CD14-positive monocyte (primary cell): Measurements from ENCODE around the gene IRAG1. TPM values are rescaled to one million over a fixed set of nuclear protein-coding genes. Genes with fewer than 3 reads are reported as not detected.

Experiments
- DNase-seq, 3 donors: peaks; one replicate each; pipeline ENCODE4 v3.0.0-alpha.2; 2011 to 2022
- H2AFZ ChIP-seq: 2 replicates; pipeline ENCODE4 v1.6.0; 2012; ENCODE audit warnings: mild to moderate bottlenecking, low read depth, low read length, inconsistent platforms; ENCODE audit not compliant: insufficient read depth, poor library complexity, severe bottlenecking
- H3K27ac ChIP-seq, 2 donors: 1 replicate in 1 of 2; 2 replicates in 1 of 2; pipeline ENCODE4 v1.5.1; 2012 to 2013; ENCODE audit warnings: low read length in 2 of 2, control low read depth in 1 of 2, inconsistent platforms in 1 of 2, low read depth in 1 of 2, mild to moderate bottlenecking in 1 of 2
- H3K27me3 ChIP-seq, 2 donors: one replicate each; pipeline versions ENCODE4 v1.6.0 to v1.6.1; 2011 to 2013; ENCODE audit warnings: low read length in 2 of 2; ENCODE audit not compliant: control insufficient read depth in 2 of 2, insufficient read depth in 2 of 2
- H3K36me3 ChIP-seq, 2 donors: replicated peaks in 1 of 2; 1 replicate in 1 of 2; 2 replicates in 1 of 2; pipeline versions ENCODE4 v1.5.1 to v1.6.1; 2012 to 2013; ENCODE audit warnings: low read length in 2 of 2, control low read depth in 1 of 2, inconsistent platforms in 1 of 2, mild to moderate bottlenecking in 1 of 2; ENCODE audit not compliant: insufficient read depth in 2 of 2, control insufficient read depth in 1 of 2
- H3K4me1 ChIP-seq, 2 donors: 1 replicate in 1 of 2; 2 replicates in 1 of 2; pipeline versions ENCODE4 v1.5.1 to v1.6.1; 2012 to 2013; ENCODE audit warnings: low read length in 2 of 2, control low read depth in 1 of 2, inconsistent platforms in 1 of 2, mild to moderate bottlenecking in 1 of 2, moderate library complexity in 1 of 2; ENCODE audit not compliant: insufficient read depth in 2 of 2, control insufficient read depth in 1 of 2
- H3K4me2 ChIP-seq: replicated peaks from 2 replicates; pipeline ENCODE3; 2012; ENCODE audit warnings: low read length, moderate library complexity, mild to moderate bottlenecking; ENCODE audit not compliant: poor library complexity, severe bottlenecking; ENCODE audit errors: extremely low read depth
- H3K4me3 ChIP-seq, 3 experiments: fragments of 200-600 bp in 1 of 3; sonication (generic) in 1 of 3; replicated peaks in 1 of 3; 1 replicate in 2 of 3; 2 replicates in 1 of 3; pipeline ENCODE4 v1.5.1; 2011 to 2013; ENCODE audit warnings: low read length in 3 of 3, mild to moderate bottlenecking in 3 of 3, control low read depth in 2 of 3, low read depth in 2 of 3, inconsistent platforms in 1 of 3, moderate library complexity in 1 of 3
- H3K79me2 ChIP-seq: 2 replicates; pipeline ENCODE4 v1.6.0; 2012; ENCODE audit warnings: mild to moderate bottlenecking, control low read depth, inconsistent platforms, low read length, moderate library complexity; ENCODE audit not compliant: insufficient read depth
- H3K9ac ChIP-seq: 2 replicates; pipeline ENCODE4 v1.6.0; 2017; ENCODE audit warnings: low read length, mild to moderate bottlenecking; ENCODE audit not compliant: insufficient read depth, poor library complexity, severe bottlenecking
- H3K9me3 ChIP-seq, 2 donors: replicated peaks in 1 of 2; 1 replicate in 1 of 2; 2 replicates in 1 of 2; pipeline versions ENCODE4 v1.5.1 to v1.6.1; 2012 to 2013; ENCODE audit warnings: low read length in 2 of 2, control low read depth in 1 of 2; ENCODE audit not compliant: control insufficient read depth in 1 of 2, insufficient read depth in 1 of 2
- H4K20me1 ChIP-seq: 2 replicates; pipeline ENCODE4 v1.6.0; 2012; ENCODE audit warnings: mild to moderate bottlenecking, low read length, control low read depth, moderate library complexity; ENCODE audit not compliant: insufficient read depth
- H3K27ac Mint-ChIP-seq, 7 donors: one replicate each; pipeline ENCODE4 v1.8.0; 2020; ENCODE audit warnings: mild to moderate bottlenecking in 7 of 7, mixed read lengths in 7 of 7, moderate library complexity in 6 of 7, inconsistent platforms in 2 of 7
- H3K27me3 Mint-ChIP-seq, 3 donors: one replicate each; pipeline ENCODE4 v1.8.0; 2021 to 2022; ENCODE audit warnings: low read depth in 3 of 3, mild to moderate bottlenecking in 3 of 3, mixed read lengths in 3 of 3, moderate library complexity in 3 of 3, inconsistent platforms in 1 of 3
- H3K36me3 Mint-ChIP-seq, 2 donors: one replicate each; pipeline ENCODE4 v1.8.0; 2020; ENCODE audit warnings: mixed read lengths in 2 of 2, inconsistent platforms in 1 of 2, mild to moderate bottlenecking in 1 of 2
- H3K4me1 Mint-ChIP-seq: one replicate; pipeline ENCODE4 v1.8.0; 2020; ENCODE audit warnings: mild to moderate bottlenecking, mixed read lengths
- H3K4me3 Mint-ChIP-seq, 2 donors: one replicate each; pipeline ENCODE4 v1.8.0; 2020; ENCODE audit warnings: mild to moderate bottlenecking in 2 of 2, mixed read lengths in 2 of 2, moderate library complexity in 1 of 2
- H3K9me3 Mint-ChIP-seq, 7 donors: one replicate each; pipeline ENCODE4 v1.8.0; 2020 to 2022; ENCODE audit warnings: mixed read lengths in 7 of 7, mild to moderate bottlenecking in 6 of 7, moderate library complexity in 6 of 7, inconsistent platforms in 2 of 7
- CTCF ChIP-seq: fragments of 200-600 bp; IDR thresholded peaks from one replicate; pipeline ENCODE4 v1.8.0; 2022; ENCODE audit warnings: antibody characterized with exemption, mild to moderate bottlenecking
- WGBS: methylation state at CpG from one replicate; pipeline ENCODE4 v1.1.5; 2013; ENCODE audit warnings: missing lambda C conversion rate; ENCODE audit not compliant: insufficient coverage; 5-methylcytosine and 5-hydroxymethylcytosine counted together
- intact Hi-C, 2 donors: fragments of 100-400 bp; cut with micrococcal nuclease; formaldehyde crosslinking; loops; one replicate each; pipeline versions ENCODE4 v1.15.0 to v1.15.1; 2023
- polyA plus RNA-seq, 3 donors: library from polyadenylated mRNA; depleted of rRNA in 1 of 3; unstranded in 2 of 3; stranded (reverse) in 1 of 3; fragments of 300-500 nt in 2 of 3; fragments of >200 nt in 1 of 3; fragmentation: Illumina TruSeq in 2 of 3; gene quantifications; 1 replicate in 2 of 3; 2 replicates in 1 of 3; pipeline ENCODE4 v1.2.3, GENCODE V29; 2012 to 2021

IRAG1 gene
- polyA plus RNA-seq, 3 donors: 3.0 to 4.9 (median 3.3) TPM

- H3K4me1 Mint-ChIP-seq: peaks cover 2% of the 10 kb centered on the region
- no peak for TF ChIP-seq CTCF
- no peak overlapping the region for H3K4me3 Mint-ChIP-seq
- H3K79me2 ChIP-seq: no peaks in the 10 kb centered on the region
- no peak overlapping the region for H3K4me2 ChIP-seq
- peaks cover 0 to 2% (median 0%) of the 10 kb centered on the region in 7 donors for H3K9me3 Mint-ChIP-seq
- H3K27me3 Mint-ChIP-seq: peaks cover 3 to 7% (median 5%) of the 10 kb centered on the region in 3 donors
- no peak overlapping the region for H3K9ac ChIP-seq
- H3K36me3 ChIP-seq: no peaks in the 10 kb centered on the region
- DNase-seq: no peak
- H2AFZ ChIP-seq: no peak overlapping the region
- intact Hi-C loops: no loop called here
- no peaks in the 10 kb centered on the region for H3K27me3 ChIP-seq
- no peak overlapping the region for H3K27ac ChIP-seq
- no peaks in the 10 kb centered on the region for H4K20me1 ChIP-seq
- H3K36me3 Mint-ChIP-seq: no peaks in the 10 kb centered on the region
- no peak overlapping the region for H3K4me3 ChIP-seq
- H3K9me3 ChIP-seq: no peaks in the 10 kb centered on the region
- WGBS: no CpG with 5 or more reads among the region's 2 CpGs
- no peaks in the 10 kb centered on the region for H3K4me1 ChIP-seq
- no peak overlapping the region for H3K27ac Mint-ChIP-seq
Measured at GRCh38 chr11:10667521-10667885, 26.1 kb downstream of the IRAG1 start.

GRCh38 chr11:10666556-10667520 is 26.7 kb downstream of the IRAG1 start:
- Histone ChIP-seq H4K20me1 (no peaks in the 10 kb centered on the region), H3K27ac (no peak overlapping the region), H3K36me3 (no peaks in the 10 kb centered on the region), H3K4me3 (no peak overlapping the region), H3K9me3 (no peaks in the 10 kb centered on the region), H2AFZ (no peak overlapping the region), H3K4me1 (no peaks in the 10 kb centered on the region), H3K9ac (no peak overlapping the region), H3K27me3 (no peaks in the 10 kb centered on the region), H3K4me2 (no peak overlapping the region), H3K79me2 (no peaks in the 10 kb centered on the region)
- 18% methylated on average over 2 of the region's 6 CpGs for WGBS
- Mint-ChIP-seq H3K36me3 (no peaks in the 10 kb centered on the region), H3K9me3 (no peaks in the 10 kb centered on the region), H3K27me3 (peaks cover 3 to 7% (median 5%) of the 10 kb centered on the region in 3 donors), H3K4me3 (no peak overlapping the region), H3K27ac (no peak overlapping the region), H3K4me1 (peaks cover 2% of the 10 kb centered on the region)
- no peak for TF ChIP-seq CTCF
- intact Hi-C loops: no loop called here
- DNase-seq: no peak
